Measurements from ENCODE around the gene MICAL2. TPM values are rescaled to one million over a fixed set of nuclear protein-coding genes. Genes with fewer than 3 reads are reported as not detected.

Gene MICAL2
- total RNA-seq, 1 experiment from 2014 or later = 62.9 TPM

- peaks cover 18% of the 10 kb centered on the region; the same call in 1 of the 2 replicates for H3K36me3 ChIP-seq (ENCODE audit: low read depth, low read length)
- no peaks in the 10 kb centered on the region for H3F3A ChIP-seq (ENCODE audit: low read length, unreplicated experiment)
- no peaks in the 10 kb centered on the region for H3K9me3 ChIP-seq (ENCODE audit: low read length)
- ATAC-seq = no peak
- intact Hi-C loops (cut with micrococcal nuclease) = no loop called here
- no peaks in the 10 kb centered on the region for H3K79me2 ChIP-seq (ENCODE audit: low read length)
- no peaks in the 10 kb centered on the region for H3K9me2 ChIP-seq (replicated peaks; ENCODE audit: low read length)
- no peak overlapping the region for H3K4me2 ChIP-seq (ENCODE audit: low read length)
- no peak overlapping the region for H3K9ac ChIP-seq (ENCODE audit: low read length)
- CTCF ChIA-PET = no interaction called here
- no peak overlapping the region for H3K27ac ChIP-seq (ENCODE audit: low read length)
- no peak overlapping the region for H3K4me3 ChIP-seq (ENCODE audit: low read length)
- DNase-seq = no peak
- no peaks in the 10 kb centered on the region for H4K20me1 ChIP-seq (ENCODE audit: low read length)
- POLR2A ChIA-PET (ENCODE audit: unreplicated experiment) = no interaction called here
- peaks cover 27% of the 10 kb centered on the region for H3K4me1 ChIP-seq (ENCODE audit: insufficient read depth, low read length)
- H2AFZ ChIP-seq (ENCODE audit: low read length) = no peak overlapping the region
- H3K27me3 ChIP-seq (ENCODE audit: low read length) = no peaks in the 10 kb centered on the region
- BruUV-seq (replicated peaks) = no TSS peak
- TF ChIP-seq CTCF (conservative IDR thresholded peaks at IDR 0.05; ENCODE audit: low read depth, low read length) = no peak
- no peak for TF ChIP-seq EZH2phosphoT487 (IDR thresholded peaks at IDR 0.05; ENCODE audit: borderline replicate concordance, low read length)
Observed at GRCh38 chr11:12251666-12252560, 141.5 kb downstream of the MICAL2 start.

GRCh38 chr11:12253843-12254281 is 143.5 kb downstream of the MICAL2 start:
- Histone ChIP-seq H2AFZ (ENCODE audit: low read length) (no peak overlapping the region), H3K9me2 (replicated peaks; ENCODE audit: low read length) (no peaks in the 10 kb centered on the region), H3K9me3 (ENCODE audit: low read length) (no peaks in the 10 kb centered on the region), H3K79me2 (ENCODE audit: low read length) (no peaks in the 10 kb centered on the region), H3K4me3 (ENCODE audit: low read length) (no peak overlapping the region), H3F3A (ENCODE audit: low read length, unreplicated experiment) (no peaks in the 10 kb centered on the region), H3K4me2 (ENCODE audit: low read length) (no peak overlapping the region), H3K27ac (ENCODE audit: low read length) (no peak overlapping the region), H3K27me3 (ENCODE audit: low read length) (no peaks in the 10 kb centered on the region), H3K36me3 (ENCODE audit: low read depth, low read length) (peaks cover 19% of the 10 kb centered on the region; the same call in 1 of the 2 replicates), H3K9ac (ENCODE audit: low read length) (no peak overlapping the region), H4K20me1 (ENCODE audit: low read length) (no peaks in the 10 kb centered on the region), H3K4me1 (ENCODE audit: insufficient read depth, low read length) (peaks cover 19% of the 10 kb centered on the region)
- no TSS peak for BruUV-seq (replicated peaks)
- POLR2A ChIA-PET (ENCODE audit: unreplicated experiment) = no interaction called here
- intact Hi-C loops (cut with micrococcal nuclease) = no loop called here
- no peak for ATAC-seq
- no peak for DNase-seq
- CTCF ChIA-PET = no interaction called here
- TF ChIP-seq EZH2phosphoT487 (IDR thresholded peaks at IDR 0.05; ENCODE audit: borderline replicate concordance, low read length) (no peak), CTCF (conservative IDR thresholded peaks at IDR 0.05; ENCODE audit: low read depth, low read length) (no peak), EZH2 (IDR thresholded peaks at IDR 0.05; ENCODE audit: low read length, unreplicated experiment) (no peak)

GRCh38 chr11:12258451-12258850 is 148.1 kb downstream of the MICAL2 start:
- Histone ChIP-seq H4K20me1 (ENCODE audit: low read length) (no peaks in the 10 kb centered on the region), H3K27ac (ENCODE audit: low read length) (no peak overlapping the region), H3K27me3 (ENCODE audit: low read length) (no peaks in the 10 kb centered on the region), H3K4me1 (ENCODE audit: insufficient read depth, low read length) (peaks cover 15% of the 10 kb centered on the region), H3K9me3 (ENCODE audit: low read length) (no peaks in the 10 kb centered on the region), H3K9ac (ENCODE audit: low read length) (no peak overlapping the region), H3K4me2 (ENCODE audit: low read length) (no peak overlapping the region), H3K4me3 (ENCODE audit: low read length) (no peak overlapping the region), H3K79me2 (ENCODE audit: low read length) (no peaks in the 10 kb centered on the region), H3K9me2 (replicated peaks; ENCODE audit: low read length) (no peaks in the 10 kb centered on the region), H3F3A (ENCODE audit: low read length, unreplicated experiment) (no peaks in the 10 kb centered on the region), H3K36me3 (ENCODE audit: low read depth, low read length) (peaks cover 15% of the 10 kb centered on the region), H2AFZ (ENCODE audit: low read length) (no peak overlapping the region)
- POLR2A ChIA-PET (ENCODE audit: unreplicated experiment) = no interaction called here
- DNase-seq (peak; percentile 47), ATAC-seq (peak; percentile 89)
- TF ChIP-seq EZH2 (IDR thresholded peaks at IDR 0.05; ENCODE audit: low read length, unreplicated experiment) (no peak), EZH2phosphoT487 (IDR thresholded peaks at IDR 0.05; ENCODE audit: borderline replicate concordance, low read length) (no peak), CTCF (conservative IDR thresholded peaks at IDR 0.05; ENCODE audit: low read depth, low read length) (no peak)
- intact Hi-C loops (cut with micrococcal nuclease) = no loop called here
- BruUV-seq (replicated peaks) = no TSS peak
- CTCF ChIA-PET = no interaction called here

Data from PC-3 (cell line).